ENCODE data around the gene TAF7L.

DNA sequence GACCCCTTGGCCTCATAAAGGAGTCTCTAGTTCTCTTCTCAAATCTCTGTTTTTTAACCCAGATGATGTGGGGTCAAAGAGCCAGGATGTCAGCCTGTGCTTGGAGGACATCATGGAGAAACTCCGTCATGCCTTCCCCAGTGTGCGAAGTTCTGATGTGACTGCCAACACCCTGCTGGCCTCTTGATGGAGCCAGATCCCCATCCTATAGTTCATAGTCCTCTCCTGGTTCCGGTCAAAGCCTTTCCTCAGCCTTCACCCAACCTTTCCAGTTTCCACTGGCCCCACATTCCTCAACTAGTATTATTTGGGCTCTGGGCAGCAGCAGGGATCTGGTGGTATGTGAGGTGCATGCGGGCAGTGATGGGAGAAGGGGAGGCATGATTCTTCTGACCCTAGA lies 30.7 kb downstream of the TAF7L start:
- no peak for TF ChIP-seq EZH2 (IDR thresholded peaks at IDR 0.05; ENCODE audit: borderline replicate concordance, low read depth, low read length, severe bottlenecking)
- TF ChIP-seq, protein P1, sequence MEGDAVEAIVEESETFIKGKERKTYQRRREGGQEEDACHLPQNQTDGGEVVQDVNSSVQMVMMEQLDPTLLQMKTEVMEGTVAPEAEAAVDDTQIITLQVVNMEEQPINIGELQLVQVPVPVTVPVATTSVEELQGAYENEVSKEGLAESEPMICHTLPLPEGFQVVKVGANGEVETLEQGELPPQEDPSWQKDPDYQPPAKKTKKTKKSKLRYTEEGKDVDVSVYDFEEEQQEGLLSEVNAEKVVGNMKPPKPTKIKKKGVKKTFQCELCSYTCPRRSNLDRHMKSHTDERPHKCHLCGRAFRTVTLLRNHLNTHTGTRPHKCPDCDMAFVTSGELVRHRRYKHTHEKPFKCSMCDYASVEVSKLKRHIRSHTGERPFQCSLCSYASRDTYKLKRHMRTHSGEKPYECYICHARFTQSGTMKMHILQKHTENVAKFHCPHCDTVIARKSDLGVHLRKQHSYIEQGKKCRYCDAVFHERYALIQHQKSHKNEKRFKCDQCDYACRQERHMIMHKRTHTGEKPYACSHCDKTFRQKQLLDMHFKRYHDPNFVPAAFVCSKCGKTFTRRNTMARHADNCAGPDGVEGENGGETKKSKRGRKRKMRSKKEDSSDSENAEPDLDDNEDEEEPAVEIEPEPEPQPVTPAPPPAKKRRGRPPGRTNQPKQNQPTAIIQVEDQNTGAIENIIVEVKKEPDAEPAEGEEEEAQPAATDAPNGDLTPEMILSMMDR (IDR thresholded peaks at IDR 0.05; ENCODE audit: borderline replicate concordance, extremely low read depth, low read length, poor library complexity, severe bottlenecking) = peak; percentile 23
